Thyroid gland (tissue), 4 donors: ENCODE data around the gene ALDH9A1.

Source experiments
- CTCF ChIP-seq, 6 experiments: fragments of 200-600 bp in 3 of 6; fragments of 450-650 bp in 3 of 6; sonication (generic) in 3 of 6; IDR thresholded peaks; one replicate each; pipeline ENCODE4 v1.5.1; 2016 to 2019; ENCODE audit warnings: antibody characterized with exemption in 6 of 6, mild to moderate bottlenecking in 2 of 6, inconsistent platforms in 1 of 6, moderate library complexity in 1 of 6
- POLR2A ChIP-seq, 2 donors: fragments of 450-650 bp; IDR thresholded peaks; one replicate each; pipeline ENCODE4 v1.6.1; 2017; ENCODE audit warnings: antibody characterized with exemption in 2 of 2, mild to moderate bottlenecking in 2 of 2, moderate library complexity in 1 of 2

- TF ChIP-seq CTCF (IDR thresholded peaks at IDR 0.05) (no peak), POLR2A (IDR thresholded peaks at IDR 0.05) (no peak)
Measured at GRCh38 chr1:165737196-165737595, 38.8 kb upstream of the ALDH9A1 start.
